Vagina (tissue), 2 donors: ENCODE data around the gene FAHD2B. TPM values are rescaled to one million over a fixed set of nuclear protein-coding genes. Genes with fewer than 3 reads are reported as not detected.
"Not testable (repeated sequence)": the region's sequence is repeated elsewhere in the genome, so short reads cannot be mapped to it uniquely, and the experiment has no call there.

ENCODE experiments used
- DNase-seq, 2 donors: peaks; one replicate each; pipeline ENCODE4 v3.0.0-alpha.2; 2017; ENCODE audit errors: extremely low spot score in 2 of 2
- H3K27ac ChIP-seq: fragments of 200-600 bp; sonication (generic); one replicate; pipeline ENCODE4 v1.5.1; 2019
- H3K27me3 ChIP-seq: fragments of 200-600 bp; sonication (generic); one replicate; pipeline ENCODE4 v1.5.1; 2019
- H3K36me3 ChIP-seq, 2 donors: fragments of 200-600 bp; sonication (generic); one replicate each; pipeline ENCODE4 v1.5.1; 2017 to 2019
- H3K4me1 ChIP-seq: fragments of 200-600 bp; sonication (generic); one replicate; pipeline ENCODE4 v1.5.1; 2019
- H3K4me3 ChIP-seq, 2 donors: fragments of 200-600 bp; sonication (generic); 1 replicate in 1 of 2; 2 replicates in 1 of 2; pipeline ENCODE4 v1.5.1; 2016 to 2019
- H3K9me3 ChIP-seq: fragments of 200-600 bp; sonication (generic); one replicate; pipeline ENCODE4 v1.5.1; 2019
- CTCF ChIP-seq, 3 experiments: fragments of 450-650 bp in 2 of 3; fragments of 200-600 bp in 1 of 3; sonication (generic) in 1 of 3; IDR thresholded peaks; one replicate each; pipeline ENCODE4 v1.5.1; 2017 to 2019; ENCODE audit warnings: antibody characterized with exemption in 3 of 3, mild to moderate bottlenecking in 2 of 3, moderate library complexity in 2 of 3
- POLR2A ChIP-seq, 2 donors: fragments of 450-650 bp; IDR thresholded peaks; one replicate each; pipeline ENCODE4 v1.6.1; 2017; ENCODE audit warnings: antibody characterized with exemption in 2 of 2, mild to moderate bottlenecking in 2 of 2, moderate library complexity in 2 of 2
- POLR2AphosphoS5 ChIP-seq, 2 donors: sonication (generic); formaldehyde crosslinking; IDR thresholded peaks; one replicate each; pipeline ENCODE4 v1.9.0; 2017; ENCODE audit warnings: antibody characterized with exemption in 2 of 2, mild to moderate bottlenecking in 2 of 2, low read depth in 1 of 2; ENCODE audit not compliant: insufficient read depth in 1 of 2
- intact Hi-C: fragments of 100-400 bp; cut with DNase I; formaldehyde crosslinking; loops from one replicate; pipeline ENCODE4 v1.15.1; 2023
- total RNA-seq: library from RNA; depleted of rRNA; stranded (reverse); fragments of >200 nt; gene quantifications from one replicate; pipeline ENCODE4 v1.2.3, GENCODE V29; 2016

Gene FAHD2B
- total RNA-seq, 1 donor from 2014 or later = 28.2 TPM

- H3K27ac ChIP-seq = no peak overlapping the region
- intact Hi-C loops = no loop called here
- no peaks in the 10 kb centered on the region for H3K4me1 ChIP-seq
- no peaks in the 10 kb centered on the region for H3K36me3 ChIP-seq
- no peak overlapping the region for H3K4me3 ChIP-seq
- H3K27me3 ChIP-seq = no peaks in the 10 kb centered on the region
- TF ChIP-seq CTCF (IDR thresholded peaks at IDR 0.05) (no peak), POLR2A (IDR thresholded peaks at IDR 0.05) (no peak), POLR2AphosphoS5 (IDR thresholded peaks at IDR 0.05; ENCODE audit: insufficient read depth in 1 of 2, low read depth in 1 of 2) (no peak)
- DNase-seq = no peak
- H3K9me3 ChIP-seq = no peaks in the 10 kb centered on the region
These were observed 26.6 kb downstream of the FAHD2B start for GRCh38 chr2:97068074-97068473.

- DNase-seq = no peak
- no peaks in the 10 kb centered on the region for H3K9me3 ChIP-seq
These were observed 27.2 kb downstream of the FAHD2B start for GRCh38 chr2:97067279-97068004.

GRCh38 chr2:97066030-97066429, 28.7 kb downstream of the FAHD2B start:
- H3K9me3 ChIP-seq, DNase-seq, intact Hi-C loops, H3K4me1 ChIP-seq, H3K27ac ChIP-seq, H3K36me3 ChIP-seq, H3K4me3 ChIP-seq, H3K27me3 ChIP-seq: not testable (repeated sequence)

More at GRCh38 chr2:97067279-97068004, 27.2 kb downstream of the FAHD2B start:
- no peak overlapping the region for H3K4me3 ChIP-seq
- no peaks in the 10 kb centered on the region for H3K36me3 ChIP-seq
- no peak overlapping the region for H3K27ac ChIP-seq
- no peak for TF ChIP-seq POLR2AphosphoS5 (IDR thresholded peaks at IDR 0.05; ENCODE audit: insufficient read depth in 1 of 2, low read depth in 1 of 2)
- no peak for TF ChIP-seq POLR2A (IDR thresholded peaks at IDR 0.05)
- TF ChIP-seq CTCF (IDR thresholded peaks at IDR 0.05) = no peak
- H3K27me3 ChIP-seq = no peaks in the 10 kb centered on the region
- intact Hi-C loops = no loop called here
- no peaks in the 10 kb centered on the region for H3K4me1 ChIP-seq

- DNase-seq, H3K27ac ChIP-seq, H3K27me3 ChIP-seq, H3K4me1 ChIP-seq, intact Hi-C loops, H3K4me3 ChIP-seq, H3K9me3 ChIP-seq, H3K36me3 ChIP-seq: not testable (repeated sequence)
These were observed 32.7 kb downstream of the FAHD2B start for GRCh38 chr2:97062020-97062419.

- intact Hi-C loops, H3K27me3 ChIP-seq, H3K36me3 ChIP-seq, H3K4me1 ChIP-seq, DNase-seq, H3K27ac ChIP-seq, H3K4me3 ChIP-seq, H3K9me3 ChIP-seq: not testable (repeated sequence)
These were observed 34.9 kb downstream of the FAHD2B start for GRCh38 chr2:97059782-97060181.

- H3K4me3 ChIP-seq, H3K4me1 ChIP-seq, H3K27ac ChIP-seq, intact Hi-C loops, H3K27me3 ChIP-seq, H3K36me3 ChIP-seq, DNase-seq, H3K9me3 ChIP-seq: not testable (repeated sequence)
These were observed 38.5 kb downstream of the FAHD2B start for GRCh38 chr2:97056150-97056549.

GRCh38 chr2:97050032-97050431, 44.6 kb downstream of the FAHD2B start:
- intact Hi-C loops, H3K4me3 ChIP-seq, H3K27me3 ChIP-seq, H3K27ac ChIP-seq, H3K9me3 ChIP-seq, H3K36me3 ChIP-seq, H3K4me1 ChIP-seq, DNase-seq: not testable (repeated sequence)

GRCh38 chr2:97048448-97048847, 46.2 kb downstream of the FAHD2B start:
- H3K27me3 ChIP-seq, intact Hi-C loops, H3K27ac ChIP-seq, H3K4me1 ChIP-seq, H3K36me3 ChIP-seq, H3K4me3 ChIP-seq, DNase-seq, H3K9me3 ChIP-seq: not testable (repeated sequence)

- H3K36me3 ChIP-seq, H3K27ac ChIP-seq, H3K27me3 ChIP-seq, H3K9me3 ChIP-seq, DNase-seq, intact Hi-C loops, H3K4me3 ChIP-seq, H3K4me1 ChIP-seq: not testable (repeated sequence)
These were observed 48.0 kb downstream of the FAHD2B start for GRCh38 chr2:97046676-97047075.

- intact Hi-C loops, DNase-seq: not testable (repeated sequence)
These were observed 48.7 kb downstream of the FAHD2B start for GRCh38 chr2:97045895-97046499.

More at GRCh38 chr2:97045895-97046499, 48.7 kb downstream of the FAHD2B start:
- H3K36me3 ChIP-seq, H3K27ac ChIP-seq, H3K9me3 ChIP-seq, H3K4me3 ChIP-seq, H3K4me1 ChIP-seq, H3K27me3 ChIP-seq: not testable (repeated sequence)
